ENCODE measurements around the gene IGF2R.

DNA sequence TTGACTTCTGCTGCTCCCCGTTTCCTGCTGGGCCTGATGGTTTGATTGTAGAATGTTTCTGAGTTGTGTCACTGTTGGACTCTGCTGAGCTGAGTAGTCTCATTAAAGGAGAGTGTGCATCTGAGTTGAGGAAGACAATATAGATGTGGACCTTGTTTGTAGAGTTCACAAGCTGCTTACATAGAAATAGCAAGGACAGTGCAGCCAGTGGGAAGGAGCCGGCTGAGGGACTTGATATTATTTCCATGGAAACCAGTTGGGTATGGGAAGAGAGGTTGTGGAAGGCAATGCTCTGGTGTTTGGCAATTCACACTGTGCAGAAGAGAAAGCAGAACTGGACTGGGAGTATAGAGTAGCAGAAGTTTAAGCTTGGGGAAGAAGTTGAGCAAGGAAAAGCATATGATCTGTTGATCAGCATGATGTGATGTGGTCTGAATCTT lies 14.8 kb downstream of the IGF2R start:
- TF ChIP-seq, protein P1, sequence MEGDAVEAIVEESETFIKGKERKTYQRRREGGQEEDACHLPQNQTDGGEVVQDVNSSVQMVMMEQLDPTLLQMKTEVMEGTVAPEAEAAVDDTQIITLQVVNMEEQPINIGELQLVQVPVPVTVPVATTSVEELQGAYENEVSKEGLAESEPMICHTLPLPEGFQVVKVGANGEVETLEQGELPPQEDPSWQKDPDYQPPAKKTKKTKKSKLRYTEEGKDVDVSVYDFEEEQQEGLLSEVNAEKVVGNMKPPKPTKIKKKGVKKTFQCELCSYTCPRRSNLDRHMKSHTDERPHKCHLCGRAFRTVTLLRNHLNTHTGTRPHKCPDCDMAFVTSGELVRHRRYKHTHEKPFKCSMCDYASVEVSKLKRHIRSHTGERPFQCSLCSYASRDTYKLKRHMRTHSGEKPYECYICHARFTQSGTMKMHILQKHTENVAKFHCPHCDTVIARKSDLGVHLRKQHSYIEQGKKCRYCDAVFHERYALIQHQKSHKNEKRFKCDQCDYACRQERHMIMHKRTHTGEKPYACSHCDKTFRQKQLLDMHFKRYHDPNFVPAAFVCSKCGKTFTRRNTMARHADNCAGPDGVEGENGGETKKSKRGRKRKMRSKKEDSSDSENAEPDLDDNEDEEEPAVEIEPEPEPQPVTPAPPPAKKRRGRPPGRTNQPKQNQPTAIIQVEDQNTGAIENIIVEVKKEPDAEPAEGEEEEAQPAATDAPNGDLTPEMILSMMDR (IDR thresholded peaks at IDR 0.05 in 4 of 5, conservative IDR thresholded peaks at IDR 0.05 in 1 of 5): no peak
- TF ChIP-seq POLR2A (IDR thresholded peaks at IDR 0.05): no peak

Measured in gastrocnemius medialis (tissue), 4 donors.